ENCODE measurements around the gene GABRD. TPM values are rescaled to one million over a fixed set of nuclear protein-coding genes. Genes with fewer than 3 reads are reported as not detected.
A peak's percentile ranks its signal among the peaks of the same experiment; 100 is the strongest.

Gene GABRD
- total RNA-seq, 1 donor from 2014 or later: not detected

GRCh38 chr1:2042830-2043773 lies 24.0 kb downstream of the GABRD start:
- TF ChIP-seq CTCF (IDR thresholded peaks at IDR 0.05): peak; percentile 26
- no peaks in the 10 kb centered on the region for H3K4me1 Mint-ChIP-seq (ENCODE audit: low read depth)
- peaks cover 4% of the 10 kb centered on the region for H3K9me3 Mint-ChIP-seq (ENCODE audit: low read depth)
- peaks cover 2% of the 10 kb centered on the region for H3K36me3 Mint-ChIP-seq (ENCODE audit: low read depth)
- peaks cover 29% of the 10 kb centered on the region for H3K27me3 Mint-ChIP-seq (ENCODE audit: low read depth)
- H3K27ac Mint-ChIP-seq (ENCODE audit: unreplicated experiment): no peak overlapping the region
- H3K4me3 Mint-ChIP-seq (ENCODE audit: unreplicated experiment): no peak overlapping the region
- no peak for DNase-seq (ENCODE audit: low spot score)

GRCh38 chr1:2043886-2044285 lies 24.7 kb downstream of the GABRD start:
- no peak for TF ChIP-seq CTCF (IDR thresholded peaks at IDR 0.05)
- no peaks in the 10 kb centered on the region for H3K36me3 Mint-ChIP-seq (ENCODE audit: low read depth)
- H3K27ac Mint-ChIP-seq (ENCODE audit: unreplicated experiment): no peak overlapping the region
- peaks cover 29% of the 10 kb centered on the region for H3K27me3 Mint-ChIP-seq (ENCODE audit: low read depth)
- peak overlapping the region; percentile 10 for H3K4me3 Mint-ChIP-seq (ENCODE audit: unreplicated experiment)
- H3K4me1 Mint-ChIP-seq (ENCODE audit: low read depth): no peaks in the 10 kb centered on the region
- DNase-seq (ENCODE audit: low spot score): no peak
- no peaks in the 10 kb centered on the region for H3K9me3 Mint-ChIP-seq (ENCODE audit: low read depth)

- H3K9me3 Mint-ChIP-seq (ENCODE audit: low read depth): no peaks in the 10 kb centered on the region
- peaks cover 4% of the 10 kb centered on the region for H3K4me1 Mint-ChIP-seq (ENCODE audit: low read depth)
- no peak for DNase-seq (ENCODE audit: low spot score)
- H3K4me3 Mint-ChIP-seq (ENCODE audit: unreplicated experiment): peak overlapping the region; percentile 2
- no peaks in the 10 kb centered on the region for H3K36me3 Mint-ChIP-seq (ENCODE audit: low read depth)
- H3K27ac Mint-ChIP-seq (ENCODE audit: unreplicated experiment): no peak overlapping the region
- peaks cover 29% of the 10 kb centered on the region for H3K27me3 Mint-ChIP-seq (ENCODE audit: low read depth)
- TF ChIP-seq CTCF (IDR thresholded peaks at IDR 0.05): peak; percentile 88
These were observed 25.6 kb downstream of the GABRD start for GRCh38 chr1:2044510-2045319.

- no peak overlapping the region for H3K27ac Mint-ChIP-seq (ENCODE audit: unreplicated experiment)
- H3K36me3 Mint-ChIP-seq (ENCODE audit: low read depth): no peaks in the 10 kb centered on the region
- H3K4me1 Mint-ChIP-seq (ENCODE audit: low read depth): peaks cover 4% of the 10 kb centered on the region
- H3K4me3 Mint-ChIP-seq (ENCODE audit: unreplicated experiment): no peak overlapping the region
- DNase-seq (ENCODE audit: low spot score): no peak
- H3K9me3 Mint-ChIP-seq (ENCODE audit: low read depth): no peaks in the 10 kb centered on the region
- no peak for TF ChIP-seq CTCF (IDR thresholded peaks at IDR 0.05)
- peaks cover 29% of the 10 kb centered on the region for H3K27me3 Mint-ChIP-seq (ENCODE audit: low read depth)
These were observed 26.5 kb downstream of the GABRD start for GRCh38 chr1:2045468-2046173.
